IMR-90 (cell line): Measurements from ENCODE around the gene ENTPD1. TPM values are rescaled to one million over a fixed set of nuclear protein-coding genes. Genes with fewer than 3 reads are reported as not detected.

Experiments
- ATAC-seq: fragments of 200-7000 bp; cut with Tn5 transposase; 2 replicates; pipeline ENCODE4 v1.9.1; 2020; ENCODE audit warnings: low read depth, mild to moderate bottlenecking, moderate library complexity
- BruUV-seq: library from RNA; stranded (reverse); fragments of 400-500 nt; replicated peaks from 2 replicates; lab custom pipeline; 2021; lab: Mats Ljungman, UMichigan
- CTCF ChIA-PET: fragments of 300-600 bp; formaldehyde crosslinking; extraction: SDS; loops from one replicate; lab custom pipeline; 2021; ENCODE audit warnings: antibody characterized with exemption; lab: Yijun Ruan, JAX
- POLR2A ChIA-PET: fragments of 300-600 bp; sonication (Branson Sonifier 250); formaldehyde crosslinking; loops from one replicate; lab custom pipeline; 2022; ENCODE audit warnings: antibody characterized with exemption; ENCODE audit not compliant: unreplicated experiment; lab: Charles Lee
- DNase-seq: peaks from one replicate; pipeline ENCODE4 v3.0.0; 2013
- H2AFZ ChIP-seq: replicated peaks from 2 replicates; pipeline ENCODE3; 2013; ENCODE audit warnings: low read length, mild to moderate bottlenecking; ENCODE audit not compliant: poor library complexity
- H2AK5ac ChIP-seq: 2 replicates; pipeline ENCODE4 v1.6.1; 2013; ENCODE audit warnings: low read depth, low read length, inconsistent platforms
- H2AK9ac ChIP-seq: replicated peaks from 2 replicates; pipeline ENCODE3; 2013; ENCODE audit warnings: mild to moderate bottlenecking, low read depth, low read length, moderate library complexity; ENCODE audit not compliant: poor library complexity
- H2BK120ac ChIP-seq: 2 replicates; pipeline ENCODE4 v1.6.1; 2013; ENCODE audit warnings: low read depth, low read length, inconsistent platforms
- H2BK15ac ChIP-seq: 3 replicates; pipeline ENCODE4 v1.6.1; 2013; ENCODE audit warnings: low read depth, low read length, inconsistent platforms
- H2BK20ac ChIP-seq: 2 replicates; pipeline ENCODE4 v1.6.1; 2013; ENCODE audit warnings: low read depth, mild to moderate bottlenecking, inconsistent platforms, low read length, moderate library complexity
- H2BK5ac ChIP-seq: 2 replicates; pipeline ENCODE4 v1.6.1; 2013; ENCODE audit warnings: mild to moderate bottlenecking, low read depth, low read length, inconsistent platforms; ENCODE audit not compliant: poor library complexity, severe bottlenecking
- H3K14ac ChIP-seq: replicated peaks from 2 replicates; pipeline ENCODE4 v1.6.1; 2013; ENCODE audit warnings: low read depth, low read length, inconsistent platforms
- H3K18ac ChIP-seq: 2 replicates; pipeline ENCODE4 v1.6.1; 2013; ENCODE audit warnings: low read depth, low read length, control low read depth
- H3K23ac ChIP-seq: 2 replicates; pipeline ENCODE4 v1.6.1; 2013; ENCODE audit warnings: low read depth, low read length, inconsistent platforms
- H3K27ac ChIP-seq: 2 replicates; pipeline ENCODE4 v1.5.1; 2013; ENCODE audit warnings: mild to moderate bottlenecking, control low read depth, low read length; ENCODE audit not compliant: insufficient read depth
- H3K27me3 ChIP-seq: 2 replicates; pipeline ENCODE4 v1.6.1; 2013; ENCODE audit warnings: low read length; ENCODE audit not compliant: control insufficient read depth, insufficient read depth
- H3K36me3 ChIP-seq: 2 replicates; pipeline ENCODE4 v1.6.1; 2013; ENCODE audit warnings: low read length, mixed read lengths; ENCODE audit not compliant: control insufficient read depth, insufficient read depth
- H3K4ac ChIP-seq: 2 replicates; pipeline ENCODE4 v1.6.1; 2013; ENCODE audit warnings: low read depth, low read length, inconsistent platforms
- H3K4me1 ChIP-seq: 2 replicates; pipeline ENCODE4 v1.6.1; 2013; ENCODE audit warnings: low read length, mixed read lengths; ENCODE audit not compliant: control insufficient read depth, insufficient read depth
- H3K4me2 ChIP-seq: 2 replicates; pipeline ENCODE4 v1.6.1; 2013; ENCODE audit warnings: low read depth, mild to moderate bottlenecking, control low read depth, low read length, moderate library complexity
- H3K4me3 ChIP-seq: 2 replicates; pipeline ENCODE4 v1.5.1; 2013; ENCODE audit warnings: low read depth, mild to moderate bottlenecking, control low read depth, low read length, moderate library complexity; ENCODE audit not compliant: insufficient read depth
- H3K56ac ChIP-seq: 2 replicates; pipeline ENCODE4 v1.6.1; 2013; ENCODE audit warnings: low read length, inconsistent platforms; ENCODE audit not compliant: insufficient read depth; ENCODE audit errors: extremely low read depth
- H3K79me1 ChIP-seq, 2 experiments: 2 replicates each; pipeline ENCODE4 v1.6.1; 2013; ENCODE audit warnings: low read length in 2 of 2, inconsistent platforms in 1 of 2, low read depth in 1 of 2
- H3K9ac ChIP-seq: 2 replicates; pipeline ENCODE4 v1.6.1; 2013; ENCODE audit warnings: low read depth, low read length, control low read depth
- H3K9me1 ChIP-seq: 2 replicates; pipeline ENCODE4 v1.6.1; 2013; ENCODE audit warnings: low read length, inconsistent platforms; ENCODE audit not compliant: insufficient read depth
- H3K9me3 ChIP-seq: 2 replicates; pipeline ENCODE4 v1.6.1; 2013; ENCODE audit warnings: low read length; ENCODE audit not compliant: control insufficient read depth, insufficient read depth
- H4K20me1 ChIP-seq: 2 replicates; pipeline ENCODE4 v1.6.1; 2013; ENCODE audit warnings: low read length, inconsistent platforms; ENCODE audit not compliant: insufficient read depth
- H4K5ac ChIP-seq: 2 replicates; pipeline ENCODE4 v1.6.1; 2013; ENCODE audit warnings: mild to moderate bottlenecking, low read depth, low read length, control low read depth
- H4K8ac ChIP-seq, 2 experiments: 2 replicates each; pipeline ENCODE4 v1.6.1; 2013; ENCODE audit warnings: low read depth in 2 of 2, low read length in 2 of 2, control low read depth in 1 of 2, inconsistent platforms in 1 of 2
- H4K91ac ChIP-seq: 2 replicates; pipeline ENCODE4 v1.6.1; 2013; ENCODE audit warnings: low read depth, low read length, inconsistent platforms; ENCODE audit not compliant: insufficient read depth
- BHLHE40 ChIP-seq: fragments of 150-350 bp; IDR thresholded peaks from 2 replicates; pipeline ENCODE4 v1.6.1; 2016; ENCODE audit warnings: mild to moderate bottlenecking, low read depth, low read length
- CEBPB ChIP-seq: IDR thresholded peaks from 2 replicates; pipeline ENCODE4 v1.6.1; 2012; ENCODE audit warnings: low read depth, low read length, improper control_type of control experiment
- CHD1 ChIP-seq: IDR thresholded peaks from 2 replicates; pipeline ENCODE4 v1.6.1; 2012; ENCODE audit warnings: low read depth, low read length, improper control_type of control experiment
- FOS ChIP-seq: fragments of 150-350 bp; IDR thresholded peaks from 2 replicates; pipeline ENCODE4 v1.6.1; 2016; ENCODE audit warnings: low read depth, low read length
- MAFK ChIP-seq: IDR thresholded peaks from 2 replicates; pipeline ENCODE4 v1.6.1; 2012; ENCODE audit warnings: low read depth, low read length, improper control_type of control experiment
- MAZ ChIP-seq: IDR thresholded peaks from 2 replicates; pipeline ENCODE4 v1.6.1; 2012; ENCODE audit warnings: low read depth, mild to moderate bottlenecking, low read length, improper control_type of control experiment, moderate library complexity, borderline replicate concordance
- MXI1 ChIP-seq: IDR thresholded peaks from 2 replicates; pipeline ENCODE4 v1.6.1; 2012; ENCODE audit warnings: low read depth, mild to moderate bottlenecking, low read length, moderate library complexity, borderline replicate concordance
- NFE2L2 ChIP-seq: fragments of 150-350 bp; IDR thresholded peaks from 2 replicates; pipeline ENCODE4 v1.6.1; 2016; ENCODE audit warnings: low read depth, mild to moderate bottlenecking, low read length
- POLR2A ChIP-seq: IDR thresholded peaks from 2 replicates; pipeline ENCODE4 v1.6.1; 2012; ENCODE audit warnings: mild to moderate bottlenecking, low read depth, low read length
- RAD21 ChIP-seq: IDR thresholded peaks from 2 replicates; pipeline ENCODE4 v1.6.1; 2012; ENCODE audit warnings: low read length, improper control_type of control experiment
- RCOR1 ChIP-seq: IDR thresholded peaks from 2 replicates; pipeline ENCODE4 v1.6.1; 2012; ENCODE audit warnings: mild to moderate bottlenecking, low read length, improper control_type of control experiment; ENCODE audit not compliant: insufficient replicate concordance
- SMC3 ChIP-seq: fragments of 150-350 bp; IDR thresholded peaks from 2 replicates; pipeline ENCODE4 v1.6.1; 2016; ENCODE audit warnings: low read depth, mild to moderate bottlenecking, antibody characterized with exemption, low read length, moderate library complexity
- WGBS, 2 experiments: methylation state at CpG; one replicate each; pipeline versions ENCODE4 v1.1.5 to v1.1.7; 2013; ENCODE audit warnings: missing lambda C conversion rate in 2 of 2; ENCODE audit not compliant: insufficient read length in 1 of 2; ENCODE audit errors: extremely low coverage in 2 of 2; 5-methylcytosine and 5-hydroxymethylcytosine counted together
- dilution Hi-C: fragments of 300-500 bp; cut with HindIII; formaldehyde crosslinking; loops from one replicate; pipeline ENCODE4 v1.14.3; 2018; ENCODE audit warnings: low sequenced_read_pairs; ENCODE audit not compliant: unreplicated experiment
- in situ Hi-C: fragments of 300-500 bp; cut with MboI; formaldehyde crosslinking; loops from 3 replicates; pipeline ENCODE4 v1.14.3; 2019; ENCODE audit warnings: low sequenced_read_pairs, inconsistent platforms, mixed read lengths
- intact Hi-C: fragments of 100-400 bp; cut with micrococcal nuclease; formaldehyde crosslinking; loops from 2 replicates; pipeline ENCODE4 v1.10.0; 2022
- polyA plus RNA-seq, 3 experiments: library from polyadenylated mRNA; depleted of rRNA; stranded (reverse); fragments of >200 nt; gene quantifications; 2 replicates each; pipeline ENCODE4 v1.2.3, GENCODE V29; 2012; ENCODE audit warnings: low replicate concordance in 1 of 3
- total RNA-seq: library from RNA; depleted of rRNA; stranded (reverse); fragments of >200 nt; gene quantifications from 2 replicates; pipeline ENCODE4 v1.2.3, GENCODE V29; 2012
- TF ChIP-seq, protein P1 (sequence below): fragments of 150-350 bp; IDR thresholded peaks from 2 replicates; pipeline ENCODE4 v1.6.1; 2016; ENCODE audit warnings: low read depth, mild to moderate bottlenecking, low read length, moderate library complexity, borderline replicate concordance
- TF ChIP-seq, protein P2 (sequence below): conservative IDR thresholded peaks from 2 replicates; pipeline ENCODE4 v1.5.1; 2012; ENCODE audit warnings: mild to moderate bottlenecking, low read depth, low read length, improper control_type of control experiment
- TF ChIP-seq, protein P3 (sequence below): fragments of 150-350 bp; IDR thresholded peaks from 2 replicates; pipeline ENCODE4 v1.6.1; 2017; ENCODE audit warnings: mild to moderate bottlenecking, antibody characterized with exemption, low read length, low read depth

ENTPD1 gene
- total and polyA plus RNA-seq, 2 of the 4 experiments (the other 2 are of a cell fraction) = under 0.01 TPM; not detected in 1

DNA sequence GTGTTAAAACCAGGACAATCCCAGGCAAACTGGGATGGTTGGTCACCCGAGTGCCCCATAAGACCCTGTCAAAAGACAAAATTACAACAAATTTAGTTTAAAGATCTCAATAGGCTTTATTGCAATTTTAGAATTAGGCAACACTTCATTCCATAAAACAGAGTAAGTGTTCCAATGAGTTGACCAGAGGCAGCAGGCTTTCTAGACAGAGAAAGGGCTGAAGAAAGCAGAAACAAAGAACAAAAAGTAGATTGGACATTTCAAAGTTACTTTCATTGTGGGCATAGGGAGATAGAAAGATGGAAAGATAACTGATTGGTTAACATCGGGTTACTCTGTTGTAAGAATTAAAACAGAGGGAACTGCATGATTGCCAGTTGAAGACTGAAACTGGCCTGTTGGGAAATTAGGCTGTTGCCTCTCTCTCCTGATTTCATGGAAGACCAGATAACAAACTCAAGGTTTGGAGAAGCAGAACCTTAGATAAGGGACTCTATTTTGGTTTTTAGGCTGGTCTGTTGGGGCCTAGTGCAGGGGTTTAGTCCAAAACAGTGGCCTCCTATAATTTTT lies 36.3 kb downstream of the ENTPD1 start:
- Histone ChIP-seq H2BK120ac (peak overlapping the region; percentile 55; the same call in 1 of the 2 replicates), H3K4me3 (no peak overlapping the region)
- TF ChIP-seq MAFK (no peak), MAZ (no peak), FOS (no peak), MXI1 (no peak), NFE2L2 (no peak), POLR2A (no peak), SMC3 (no peak), CHD1 (no peak), RCOR1 (no peak), CEBPB (no peak), BHLHE40 (no peak), RAD21 (no peak)
- TF ChIP-seq, protein P1, sequence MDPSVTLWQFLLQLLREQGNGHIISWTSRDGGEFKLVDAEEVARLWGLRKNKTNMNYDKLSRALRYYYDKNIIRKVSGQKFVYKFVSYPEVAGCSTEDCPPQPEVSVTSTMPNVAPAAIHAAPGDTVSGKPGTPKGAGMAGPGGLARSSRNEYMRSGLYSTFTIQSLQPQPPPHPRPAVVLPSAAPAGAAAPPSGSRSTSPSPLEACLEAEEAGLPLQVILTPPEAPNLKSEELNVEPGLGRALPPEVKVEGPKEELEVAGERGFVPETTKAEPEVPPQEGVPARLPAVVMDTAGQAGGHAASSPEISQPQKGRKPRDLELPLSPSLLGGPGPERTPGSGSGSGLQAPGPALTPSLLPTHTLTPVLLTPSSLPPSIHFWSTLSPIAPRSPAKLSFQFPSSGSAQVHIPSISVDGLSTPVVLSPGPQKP = no peak
- TF ChIP-seq, protein P2, sequence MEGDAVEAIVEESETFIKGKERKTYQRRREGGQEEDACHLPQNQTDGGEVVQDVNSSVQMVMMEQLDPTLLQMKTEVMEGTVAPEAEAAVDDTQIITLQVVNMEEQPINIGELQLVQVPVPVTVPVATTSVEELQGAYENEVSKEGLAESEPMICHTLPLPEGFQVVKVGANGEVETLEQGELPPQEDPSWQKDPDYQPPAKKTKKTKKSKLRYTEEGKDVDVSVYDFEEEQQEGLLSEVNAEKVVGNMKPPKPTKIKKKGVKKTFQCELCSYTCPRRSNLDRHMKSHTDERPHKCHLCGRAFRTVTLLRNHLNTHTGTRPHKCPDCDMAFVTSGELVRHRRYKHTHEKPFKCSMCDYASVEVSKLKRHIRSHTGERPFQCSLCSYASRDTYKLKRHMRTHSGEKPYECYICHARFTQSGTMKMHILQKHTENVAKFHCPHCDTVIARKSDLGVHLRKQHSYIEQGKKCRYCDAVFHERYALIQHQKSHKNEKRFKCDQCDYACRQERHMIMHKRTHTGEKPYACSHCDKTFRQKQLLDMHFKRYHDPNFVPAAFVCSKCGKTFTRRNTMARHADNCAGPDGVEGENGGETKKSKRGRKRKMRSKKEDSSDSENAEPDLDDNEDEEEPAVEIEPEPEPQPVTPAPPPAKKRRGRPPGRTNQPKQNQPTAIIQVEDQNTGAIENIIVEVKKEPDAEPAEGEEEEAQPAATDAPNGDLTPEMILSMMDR = no peak
- TF ChIP-seq, protein P3, sequence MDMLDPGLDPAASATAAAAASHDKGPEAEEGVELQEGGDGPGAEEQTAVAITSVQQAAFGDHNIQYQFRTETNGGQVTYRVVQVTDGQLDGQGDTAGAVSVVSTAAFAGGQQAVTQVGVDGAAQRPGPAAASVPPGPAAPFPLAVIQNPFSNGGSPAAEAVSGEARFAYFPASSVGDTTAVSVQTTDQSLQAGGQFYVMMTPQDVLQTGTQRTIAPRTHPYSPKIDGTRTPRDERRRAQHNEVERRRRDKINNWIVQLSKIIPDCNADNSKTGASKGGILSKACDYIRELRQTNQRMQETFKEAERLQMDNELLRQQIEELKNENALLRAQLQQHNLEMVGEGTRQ = no peak

More for the DNA sequence above, 36.3 kb downstream of the ENTPD1 start:
- dilution Hi-C loops (no loop called here), in situ Hi-C loops (no loop called here), intact Hi-C loops (no loop called here)
- no peak for DNase-seq
- ATAC-seq = no peak
- no peak overlapping the region for H3K4ac ChIP-seq
- peak overlapping the region; percentile 7 for H2BK5ac ChIP-seq
- no peak overlapping the region for H3K56ac ChIP-seq
- no TSS peak for BruUV-seq
- H4K8ac ChIP-seq = peak overlapping the region; percentile 21 to 43; a peak in 3 of 4 replicates
- no peaks in the 10 kb centered on the region for H3K9me3 ChIP-seq
- H3K27me3 ChIP-seq = no peaks in the 10 kb centered on the region
- H2AFZ ChIP-seq = no peak overlapping the region
- peak overlapping the region; percentile 55; the same call in 1 of the 2 replicates for H4K91ac ChIP-seq
- POLR2A ChIA-PET = no interaction called here
- H4K5ac ChIP-seq = no peak overlapping the region
- CTCF ChIA-PET = interaction anchor here (0.6 kb wide), 1 partner anchor 100 kb away, joined by 5 read pairs; no protein-coding TSS in a partner anchor
- no peak overlapping the region for H2AK9ac ChIP-seq
- no peak overlapping the region for H3K4me2 ChIP-seq
- H3K14ac ChIP-seq = no peak overlapping the region
- peak overlapping the region; percentile 28; the same call in 1 of the 2 replicates for H2BK20ac ChIP-seq
- no peaks in the 10 kb centered on the region for H3K9me1 ChIP-seq
- H2AK5ac ChIP-seq = peak overlapping the region; percentile 70; the same call in 1 of the 2 replicates
- H3K27ac ChIP-seq = no peak overlapping the region; the same call in 1 of the 2 replicates
- H2BK15ac ChIP-seq = peak overlapping the region; percentile 43; the same call in 1 of the 3 replicates
- no peak overlapping the region for H3K9ac ChIP-seq
- H3K4me1 ChIP-seq = peaks cover 3% of the 10 kb centered on the region; the same call in 1 of the 2 replicates
- H3K79me1 ChIP-seq = no peaks in the 10 kb centered on the region
- H3K18ac ChIP-seq = peak overlapping the region; percentile 31
- no peaks in the 10 kb centered on the region for H3K36me3 ChIP-seq
- 100% methylated on average over 1 of the region's 2 CpGs; no CpG with 5 or more reads in 1 of the 2 experiments for WGBS, 2 experiments
- H3K23ac ChIP-seq = no peak overlapping the region
- no peaks in the 10 kb centered on the region for H4K20me1 ChIP-seq
